ENCODE measurements around the gene C2orf74. TPM values are rescaled to one million over a fixed set of nuclear protein-coding genes. Genes with fewer than 3 reads are reported as not detected.

C2orf74 gene
- total RNA-seq, 1 experiment from 2014 or later: 8.1 TPM

DNA sequence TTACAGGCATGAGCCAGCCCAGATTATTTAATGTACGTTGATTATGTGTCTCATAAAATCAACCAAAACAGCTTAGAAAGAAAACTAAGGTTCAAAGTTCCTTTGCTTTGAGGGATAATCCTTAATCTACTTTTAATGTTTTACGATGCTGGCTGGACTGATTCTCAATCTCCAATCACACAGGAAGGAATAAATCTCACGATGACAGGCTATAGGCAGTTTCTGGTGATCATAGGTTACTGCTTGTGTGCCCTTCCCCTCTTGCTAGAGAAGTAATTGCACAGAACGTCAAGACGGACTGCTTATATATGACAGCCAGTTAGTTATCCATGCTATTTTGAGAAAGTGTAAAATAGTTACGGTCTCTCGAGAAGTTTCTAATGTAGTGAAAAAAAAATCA, 43.1 kb downstream of the C2orf74 start (continued):
- TF ChIP-seq, protein P1, sequence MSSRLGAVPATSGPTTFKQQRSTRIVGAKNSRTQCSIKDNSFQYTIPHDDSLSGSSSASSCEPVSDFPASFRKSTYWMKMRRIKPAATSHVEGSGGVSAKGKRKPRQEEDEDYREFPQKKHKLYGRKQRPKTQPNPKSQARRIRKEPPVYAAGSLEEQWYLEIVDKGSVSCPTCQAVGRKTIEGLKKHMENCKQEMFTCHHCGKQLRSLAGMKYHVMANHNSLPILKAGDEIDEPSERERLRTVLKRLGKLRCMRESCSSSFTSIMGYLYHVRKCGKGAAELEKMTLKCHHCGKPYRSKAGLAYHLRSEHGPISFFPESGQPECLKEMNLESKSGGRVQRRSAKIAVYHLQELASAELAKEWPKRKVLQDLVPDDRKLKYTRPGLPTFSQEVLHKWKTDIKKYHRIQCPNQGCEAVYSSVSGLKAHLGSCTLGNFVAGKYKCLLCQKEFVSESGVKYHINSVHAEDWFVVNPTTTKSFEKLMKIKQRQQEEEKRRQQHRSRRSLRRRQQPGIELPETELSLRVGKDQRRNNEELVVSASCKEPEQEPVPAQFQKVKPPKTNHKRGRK (CRISPR knock-in tag; IDR thresholded peaks at IDR 0.05; ENCODE audit: borderline replicate concordance): no peak
- TF ChIP-seq, protein P2, sequence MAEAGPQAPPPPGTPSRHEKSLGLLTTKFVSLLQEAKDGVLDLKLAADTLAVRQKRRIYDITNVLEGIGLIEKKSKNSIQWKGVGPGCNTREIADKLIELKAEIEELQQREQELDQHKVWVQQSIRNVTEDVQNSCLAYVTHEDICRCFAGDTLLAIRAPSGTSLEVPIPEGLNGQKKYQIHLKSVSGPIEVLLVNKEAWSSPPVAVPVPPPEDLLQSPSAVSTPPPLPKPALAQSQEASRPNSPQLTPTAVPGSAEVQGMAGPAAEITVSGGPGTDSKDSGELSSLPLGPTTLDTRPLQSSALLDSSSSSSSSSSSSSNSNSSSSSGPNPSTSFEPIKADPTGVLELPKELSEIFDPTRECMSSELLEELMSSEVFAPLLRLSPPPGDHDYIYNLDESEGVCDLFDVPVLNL (CRISPR knock-in tag; IDR thresholded peaks at IDR 0.05; ENCODE audit: borderline replicate concordance, low read depth): no peak
- no peak for TF ChIP-seq EMX1 (CRISPR knock-in tag; IDR thresholded peaks at IDR 0.05)
- no peak for TF ChIP-seq ELF4 (CRISPR knock-in tag; IDR thresholded peaks at IDR 0.05; ENCODE audit: low read depth)
- TF ChIP-seq, protein P3, sequence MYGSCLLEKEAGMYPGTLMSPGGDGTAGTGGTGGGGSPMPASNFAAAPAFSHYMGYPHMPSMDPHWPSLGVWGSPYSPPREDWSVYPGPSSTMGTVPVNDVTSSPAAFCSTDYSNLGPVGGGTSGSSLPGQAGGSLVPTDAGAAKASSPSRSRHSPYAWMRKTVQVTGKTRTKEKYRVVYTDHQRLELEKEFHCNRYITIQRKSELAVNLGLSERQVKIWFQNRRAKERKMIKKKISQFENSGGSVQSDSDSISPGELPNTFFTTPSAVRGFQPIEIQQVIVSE (CRISPR knock-in tag; IDR thresholded peaks at IDR 0.05; ENCODE audit: borderline replicate concordance): no peak
- TF ChIP-seq, protein P4, sequence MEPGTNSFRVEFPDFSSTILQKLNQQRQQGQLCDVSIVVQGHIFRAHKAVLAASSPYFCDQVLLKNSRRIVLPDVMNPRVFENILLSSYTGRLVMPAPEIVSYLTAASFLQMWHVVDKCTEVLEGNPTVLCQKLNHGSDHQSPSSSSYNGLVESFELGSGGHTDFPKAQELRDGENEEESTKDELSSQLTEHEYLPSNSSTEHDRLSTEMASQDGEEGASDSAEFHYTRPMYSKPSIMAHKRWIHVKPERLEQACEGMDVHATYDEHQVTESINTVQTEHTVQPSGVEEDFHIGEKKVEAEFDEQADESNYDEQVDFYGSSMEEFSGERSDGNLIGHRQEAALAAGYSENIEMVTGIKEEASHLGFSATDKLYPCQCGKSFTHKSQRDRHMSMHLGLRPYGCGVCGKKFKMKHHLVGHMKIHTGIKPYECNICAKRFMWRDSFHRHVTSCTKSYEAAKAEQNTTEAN (CRISPR knock-in tag; IDR thresholded peaks at IDR 0.05): no peak
- TF ChIP-seq PRRX2 (CRISPR knock-in tag; IDR thresholded peaks at IDR 0.05): no peak
- no peak for TF ChIP-seq SOX15 (CRISPR knock-in tag; IDR thresholded peaks at IDR 0.05)
- no peak for TF ChIP-seq RORB (CRISPR knock-in tag; IDR thresholded peaks at IDR 0.05)
- TF ChIP-seq, protein P5, sequence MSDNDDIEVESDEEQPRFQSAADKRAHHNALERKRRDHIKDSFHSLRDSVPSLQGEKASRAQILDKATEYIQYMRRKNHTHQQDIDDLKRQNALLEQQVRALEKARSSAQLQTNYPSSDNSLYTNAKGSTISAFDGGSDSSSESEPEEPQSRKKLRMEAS (CRISPR knock-in tag; IDR thresholded peaks at IDR 0.05): no peak

DNA sequence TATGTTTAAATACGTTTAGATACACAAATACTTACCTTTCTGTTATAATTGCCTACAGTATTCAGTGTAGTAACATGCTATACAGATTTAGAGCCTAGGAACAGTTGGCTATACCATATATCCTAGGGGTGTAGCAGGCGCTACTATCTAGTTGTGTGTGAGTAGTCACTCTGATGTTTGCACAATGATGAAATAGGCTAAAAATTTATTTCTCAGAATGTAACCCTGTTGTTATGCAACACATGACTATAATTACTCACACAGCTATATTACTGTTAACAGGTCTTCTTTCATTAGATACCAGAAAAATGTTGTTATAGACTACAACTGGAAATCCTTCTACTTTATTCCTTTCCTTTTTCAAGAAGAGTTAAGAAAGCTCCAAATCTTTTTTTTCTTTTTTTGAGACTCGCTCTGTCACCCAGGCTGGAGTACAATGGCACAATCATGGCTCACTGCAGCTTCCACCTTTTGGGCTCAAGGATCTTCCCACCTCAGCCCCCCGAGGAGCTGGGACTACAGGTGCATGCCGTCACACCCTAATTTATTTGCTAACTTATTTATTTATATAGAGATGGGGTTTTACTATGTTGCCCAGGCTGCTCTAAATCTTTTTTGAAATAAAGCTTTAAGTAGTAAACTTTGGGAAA, 48.5 kb downstream of the C2orf74 start:
- no peak overlapping the region for H3K27ac Mint-ChIP-seq
- H3K27me3 Mint-ChIP-seq (ENCODE audit: low read depth): no peaks in the 10 kb centered on the region
- H3K4me3 Mint-ChIP-seq: no peak overlapping the region
- H3K9me3 Mint-ChIP-seq: no peaks in the 10 kb centered on the region
- no peaks in the 10 kb centered on the region for H3K4me1 Mint-ChIP-seq
- TF ChIP-seq, protein P6, sequence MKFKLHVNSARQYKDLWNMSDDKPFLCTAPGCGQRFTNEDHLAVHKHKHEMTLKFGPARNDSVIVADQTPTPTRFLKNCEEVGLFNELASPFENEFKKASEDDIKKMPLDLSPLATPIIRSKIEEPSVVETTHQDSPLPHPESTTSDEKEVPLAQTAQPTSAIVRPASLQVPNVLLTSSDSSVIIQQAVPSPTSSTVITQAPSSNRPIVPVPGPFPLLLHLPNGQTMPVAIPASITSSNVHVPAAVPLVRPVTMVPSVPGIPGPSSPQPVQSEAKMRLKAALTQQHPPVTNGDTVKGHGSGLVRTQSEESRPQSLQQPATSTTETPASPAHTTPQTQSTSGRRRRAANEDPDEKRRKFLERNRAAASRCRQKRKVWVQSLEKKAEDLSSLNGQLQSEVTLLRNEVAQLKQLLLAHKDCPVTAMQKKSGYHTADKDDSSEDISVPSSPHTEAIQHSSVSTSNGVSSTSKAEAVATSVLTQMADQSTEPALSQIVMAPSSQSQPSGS (CRISPR knock-in tag; IDR thresholded peaks at IDR 0.05; ENCODE audit: borderline replicate concordance, low read depth): no peak
- TF ChIP-seq, protein P7, sequence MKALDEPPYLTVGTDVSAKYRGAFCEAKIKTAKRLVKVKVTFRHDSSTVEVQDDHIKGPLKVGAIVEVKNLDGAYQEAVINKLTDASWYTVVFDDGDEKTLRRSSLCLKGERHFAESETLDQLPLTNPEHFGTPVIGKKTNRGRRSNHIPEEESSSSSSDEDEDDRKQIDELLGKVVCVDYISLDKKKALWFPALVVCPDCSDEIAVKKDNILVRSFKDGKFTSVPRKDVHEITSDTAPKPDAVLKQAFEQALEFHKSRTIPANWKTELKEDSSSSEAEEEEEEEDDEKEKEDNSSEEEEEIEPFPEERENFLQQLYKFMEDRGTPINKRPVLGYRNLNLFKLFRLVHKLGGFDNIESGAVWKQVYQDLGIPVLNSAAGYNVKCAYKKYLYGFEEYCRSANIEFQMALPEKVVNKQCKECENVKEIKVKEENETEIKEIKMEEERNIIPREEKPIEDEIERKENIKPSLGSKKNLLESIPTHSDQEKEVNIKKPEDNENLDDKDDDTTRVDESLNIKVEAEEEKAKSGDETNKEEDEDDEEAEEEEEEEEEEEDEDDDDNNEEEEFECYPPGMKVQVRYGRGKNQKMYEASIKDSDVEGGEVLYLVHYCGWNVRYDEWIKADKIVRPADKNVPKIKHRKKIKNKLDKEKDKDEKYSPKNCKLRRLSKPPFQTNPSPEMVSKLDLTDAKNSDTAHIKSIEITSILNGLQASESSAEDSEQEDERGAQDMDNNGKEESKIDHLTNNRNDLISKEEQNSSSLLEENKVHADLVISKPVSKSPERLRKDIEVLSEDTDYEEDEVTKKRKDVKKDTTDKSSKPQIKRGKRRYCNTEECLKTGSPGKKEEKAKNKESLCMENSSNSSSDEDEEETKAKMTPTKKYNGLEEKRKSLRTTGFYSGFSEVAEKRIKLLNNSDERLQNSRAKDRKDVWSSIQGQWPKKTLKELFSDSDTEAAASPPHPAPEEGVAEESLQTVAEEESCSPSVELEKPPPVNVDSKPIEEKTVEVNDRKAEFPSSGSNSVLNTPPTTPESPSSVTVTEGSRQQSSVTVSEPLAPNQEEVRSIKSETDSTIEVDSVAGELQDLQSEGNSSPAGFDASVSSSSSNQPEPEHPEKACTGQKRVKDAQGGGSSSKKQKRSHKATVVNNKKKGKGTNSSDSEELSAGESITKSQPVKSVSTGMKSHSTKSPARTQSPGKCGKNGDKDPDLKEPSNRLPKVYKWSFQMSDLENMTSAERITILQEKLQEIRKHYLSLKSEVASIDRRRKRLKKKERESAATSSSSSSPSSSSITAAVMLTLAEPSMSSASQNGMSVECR (CRISPR knock-in tag; IDR thresholded peaks at IDR 0.05; ENCODE audit: borderline replicate concordance): no peak
- peak; percentile 40; the same call in 1 of the 2 replicates for TF ChIP-seq GABPB1 (CRISPR knock-in tag; IDR thresholded peaks at IDR 0.05)
- ATAC-seq (no peak), DNase-seq (ENCODE audit: low spot score) (no peak)
- H3K36me3 Mint-ChIP-seq: peaks cover 39% of the 10 kb centered on the region
- ChIA-PET CTCF (interaction anchor here (0.6 kb wide), 1 partner anchor 206 kb away, joined by 3 read pairs; no protein-coding TSS in a partner anchor), POLR2A (no interaction called here)

Data from WTC11 (cell line).